Measurements from ENCODE around the gene RAD18.

Gene RAD18

DNA sequence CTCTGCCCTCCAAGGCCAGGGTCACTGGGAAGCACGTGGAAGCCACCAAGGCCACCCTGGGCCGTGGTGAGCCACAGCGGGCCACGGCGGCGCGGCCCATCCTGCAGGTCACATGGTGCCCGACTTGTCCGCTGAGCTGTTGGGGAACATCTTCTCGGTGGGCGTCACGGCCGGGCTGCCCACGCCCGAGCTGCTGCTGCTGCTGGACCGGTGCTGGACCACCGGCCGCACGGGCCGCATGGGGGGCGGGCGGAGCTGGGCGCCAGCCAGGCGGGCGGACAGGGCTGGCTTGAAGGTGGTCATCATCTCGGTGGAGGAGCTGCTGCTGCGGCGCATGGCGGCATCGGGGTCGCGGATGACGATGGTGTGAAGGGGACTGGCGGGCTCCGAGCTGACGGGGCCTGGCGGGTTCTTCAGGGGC lies 22.1 kb upstream of the RAD18 start:
- no peak for DNase-seq

DNA sequence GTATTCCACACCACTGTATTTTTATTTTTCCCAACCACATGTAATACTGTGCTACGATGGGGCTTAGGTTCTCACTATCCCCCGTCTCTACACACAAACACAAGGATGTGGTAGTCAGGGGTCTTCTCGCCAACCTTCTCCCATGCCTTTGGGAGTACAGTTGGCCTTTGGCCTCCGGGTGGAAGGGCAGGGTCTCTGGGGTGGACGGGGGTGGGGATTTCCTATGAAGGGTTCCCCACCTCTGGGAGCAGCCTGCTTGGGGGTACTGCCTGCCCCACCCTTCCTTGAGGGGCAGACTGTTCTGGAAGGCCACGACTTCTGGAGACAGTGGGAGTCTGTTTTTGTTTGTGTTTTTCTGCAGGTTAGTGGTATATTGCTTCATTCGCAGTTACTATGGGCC lies 21.3 kb upstream of the RAD18 start:
- no peak for DNase-seq

DNA sequence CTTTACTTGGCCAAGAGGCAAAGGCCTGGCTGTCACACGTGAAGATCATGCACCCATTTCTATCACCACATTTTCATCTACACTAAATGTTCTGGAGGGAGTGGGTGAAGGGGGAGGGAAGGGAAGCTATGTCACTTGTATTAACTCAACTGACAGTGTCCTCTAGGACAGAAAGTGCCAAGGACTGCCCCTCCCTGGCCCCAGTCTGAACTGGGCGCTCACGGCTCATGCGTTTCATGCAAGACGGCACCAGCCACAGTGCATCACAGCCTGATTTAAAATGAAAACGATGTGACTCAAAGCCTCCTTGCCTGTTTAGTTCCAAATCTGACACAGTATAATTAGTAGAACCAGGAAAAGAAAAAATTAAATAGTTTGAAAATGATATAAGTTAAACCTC lies 20.8 kb upstream of the RAD18 start:
- no peak for DNase-seq

DNA sequence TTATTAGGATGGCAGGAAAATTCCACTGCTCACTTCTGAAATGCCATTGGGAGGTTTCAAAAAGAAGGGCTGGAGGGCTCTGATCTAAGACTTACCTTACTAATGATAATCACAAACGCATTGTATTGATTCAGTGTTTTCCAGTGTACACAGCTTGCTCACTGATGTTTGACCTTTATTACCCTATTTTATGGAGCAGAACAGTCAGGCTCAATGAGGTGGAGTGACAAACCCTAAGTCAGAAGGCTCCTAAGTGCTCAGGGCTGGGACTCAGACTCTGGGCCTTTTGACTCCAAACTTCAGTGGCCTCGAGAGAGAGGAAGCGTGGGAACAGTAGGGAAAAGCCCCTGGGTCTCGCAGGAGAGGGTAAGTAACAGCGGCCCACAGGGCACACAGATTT lies 20.3 kb upstream of the RAD18 start:
- no peak for DNase-seq

DNA sequence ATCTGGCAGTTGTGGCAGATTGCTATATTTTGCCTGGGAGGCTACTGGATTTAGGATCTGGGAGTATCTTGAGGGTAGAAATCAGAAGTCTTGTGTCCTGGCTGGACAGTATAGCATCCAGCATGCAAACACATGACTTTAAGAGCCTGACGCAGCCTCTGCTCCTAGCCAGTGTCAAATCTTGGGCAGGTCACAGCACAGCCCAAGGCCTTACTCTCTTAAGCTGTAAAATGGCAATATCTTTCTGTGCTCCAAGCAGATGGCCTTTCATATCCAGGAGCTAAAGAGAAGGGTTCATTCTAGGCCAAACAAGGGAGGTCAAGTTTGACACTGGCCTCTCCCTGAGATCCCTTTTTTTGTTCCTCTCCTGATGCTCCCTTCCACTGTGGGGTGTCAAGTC lies 19.8 kb upstream of the RAD18 start:
- no peak for DNase-seq

DNA sequence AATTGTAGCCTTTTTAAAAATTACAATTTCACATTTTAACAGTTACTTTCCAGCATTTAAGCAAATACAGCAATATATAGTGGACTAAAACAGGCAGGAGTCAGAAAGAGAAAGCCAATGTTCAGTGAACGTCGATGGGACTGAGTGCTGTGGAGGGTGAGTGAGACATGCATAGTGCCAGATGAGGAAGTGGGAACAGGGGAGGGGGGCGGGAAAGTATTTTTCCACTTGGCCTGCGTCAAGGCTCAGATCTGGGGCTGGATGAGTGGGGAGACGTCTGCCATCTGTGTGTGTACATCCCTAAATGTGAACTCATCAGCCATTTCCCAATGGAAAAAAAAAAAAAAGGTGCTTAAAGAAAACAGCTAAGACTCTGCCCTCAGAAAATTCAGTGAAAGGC lies 19.2 kb upstream of the RAD18 start:
- DNase-seq, result no peak

DNA sequence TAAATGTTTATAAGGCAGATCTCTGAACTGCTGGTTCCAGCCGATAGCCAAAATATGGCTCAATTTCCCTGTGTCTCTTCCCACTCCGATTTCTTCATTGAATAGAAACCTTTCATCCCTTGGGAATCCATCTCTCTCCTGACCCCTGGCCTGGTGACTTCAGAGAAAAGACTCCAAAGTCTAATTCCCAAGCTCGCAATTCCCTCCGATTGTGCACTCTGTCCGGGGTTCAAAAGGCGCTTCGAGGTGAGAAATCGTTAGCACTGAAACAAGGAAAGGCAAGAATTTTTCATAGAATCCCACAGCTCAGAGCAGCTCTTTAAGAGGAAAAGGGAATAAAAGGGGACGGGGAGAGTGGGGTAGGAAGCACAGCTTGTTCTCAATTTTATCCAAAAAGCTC lies 18.4 kb upstream of the RAD18 start:
- no peak for DNase-seq

DNA sequence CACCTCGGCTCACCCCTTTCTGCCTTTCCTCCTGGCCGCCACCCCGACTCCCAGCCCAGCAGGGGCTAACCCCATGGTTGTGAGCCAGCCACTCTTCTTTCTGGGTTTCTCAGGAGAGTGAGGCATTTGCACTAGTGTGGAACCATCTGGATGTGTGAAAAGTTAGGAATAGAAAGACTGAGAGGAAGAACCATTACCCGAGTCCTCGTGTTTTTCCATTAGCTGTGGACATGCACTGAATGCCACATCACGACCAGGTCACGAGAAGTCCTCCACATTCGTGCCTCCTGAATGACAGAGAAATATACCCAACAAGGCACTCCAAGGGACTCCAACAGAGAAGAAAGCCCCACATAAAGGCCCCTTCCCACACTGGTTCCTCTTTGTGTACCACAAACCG lies 18.0 kb upstream of the RAD18 start:
- no peak for DNase-seq

DNA sequence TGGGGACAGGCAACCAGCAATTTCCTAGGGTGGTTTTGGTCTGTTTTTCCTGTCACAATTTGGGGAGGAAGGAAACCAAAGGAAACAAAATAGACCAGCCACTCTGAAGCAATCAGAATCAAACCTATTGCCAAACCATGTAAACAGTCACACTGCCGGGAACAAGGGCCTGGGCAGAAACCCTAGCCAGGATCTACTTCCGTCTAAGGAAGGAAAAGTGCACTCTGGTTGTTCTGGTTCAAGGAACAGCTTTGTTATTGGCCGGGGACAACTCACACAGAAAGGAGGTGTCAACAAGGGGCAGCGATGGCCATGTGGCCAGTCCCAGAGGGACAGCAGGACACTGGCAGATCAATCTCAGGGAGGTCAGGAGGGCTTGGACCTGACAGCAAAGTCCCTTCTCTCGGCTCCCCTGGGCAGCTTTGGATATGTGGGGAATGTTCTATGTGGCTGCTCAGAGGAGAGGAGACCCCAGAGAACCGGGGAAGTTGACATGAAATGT lies 17.5 kb upstream of the RAD18 start:
- DNase-seq, result no peak

DNA sequence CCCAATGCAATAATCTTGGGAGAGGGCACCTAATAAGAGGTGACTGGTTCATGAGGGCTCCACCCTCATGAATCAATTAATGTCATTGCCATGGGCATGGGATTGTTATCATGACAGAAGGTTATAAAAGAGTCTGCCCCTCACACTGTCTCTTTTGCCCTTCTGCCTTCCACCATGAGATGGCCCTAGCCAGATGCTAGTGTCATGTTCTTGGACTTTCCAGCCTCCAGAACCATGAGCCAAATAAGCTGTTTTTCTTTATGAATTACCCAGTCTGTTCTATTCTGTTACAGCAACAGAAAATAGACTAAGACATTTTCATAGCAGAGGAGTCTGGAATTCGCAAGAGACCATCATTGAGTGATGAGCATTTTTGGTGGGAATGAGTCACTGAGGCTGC lies 16.0 kb upstream of the RAD18 start:
- DNase-seq, result no peak

DNA sequence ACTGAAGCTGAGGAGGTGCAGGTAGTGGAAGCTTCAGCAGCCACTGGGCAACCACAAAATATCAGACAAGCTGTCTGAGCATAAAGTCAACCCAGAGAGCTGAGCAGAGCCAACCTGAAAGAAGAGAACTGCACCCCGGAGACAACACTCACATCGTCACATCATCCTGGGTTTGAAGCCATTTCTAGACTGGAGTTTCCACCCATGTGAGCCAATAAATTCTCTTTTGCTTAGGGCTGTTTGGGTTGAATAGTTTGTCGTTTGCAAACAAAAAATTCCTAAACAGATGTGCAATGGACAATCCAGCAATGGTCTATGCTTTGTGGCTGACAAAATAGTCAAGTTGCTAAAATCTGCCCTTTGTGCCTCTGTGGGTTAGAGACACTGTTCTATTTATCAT lies 15.3 kb upstream of the RAD18 start:
- no peak for DNase-seq

DNA sequence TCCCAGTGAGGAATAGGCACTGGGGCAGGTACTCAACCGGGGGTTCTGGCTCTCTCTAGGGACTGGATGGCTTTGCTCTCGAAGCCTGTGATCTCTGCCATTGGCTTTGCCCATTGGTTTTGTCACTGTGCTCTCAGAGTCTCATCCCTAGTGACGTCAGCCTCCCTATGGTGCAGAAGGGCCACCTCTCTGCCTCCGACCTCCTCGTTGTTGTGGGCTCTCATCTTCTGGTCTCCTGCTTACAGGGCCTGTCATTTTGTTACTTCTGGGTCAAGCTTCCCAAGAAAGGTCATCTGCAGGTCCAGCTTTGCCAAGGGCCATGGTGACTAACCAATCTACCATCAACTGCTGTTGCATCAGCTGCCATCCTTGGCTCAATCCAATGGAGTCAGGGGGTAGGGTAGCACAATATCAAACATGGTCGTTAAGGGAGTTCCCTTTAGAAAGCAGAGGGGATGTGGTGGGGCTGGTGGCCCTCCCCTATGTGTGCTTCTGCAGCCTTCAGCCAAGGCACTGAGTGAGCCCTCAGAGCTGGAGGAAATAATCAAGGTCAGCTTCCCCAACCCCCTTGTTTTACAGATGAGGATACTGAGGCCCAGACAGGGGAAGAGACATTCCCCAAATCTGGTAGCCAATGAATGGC lies 13.4 kb upstream of the RAD18 start:
- DNase-seq, result no peak

DNA sequence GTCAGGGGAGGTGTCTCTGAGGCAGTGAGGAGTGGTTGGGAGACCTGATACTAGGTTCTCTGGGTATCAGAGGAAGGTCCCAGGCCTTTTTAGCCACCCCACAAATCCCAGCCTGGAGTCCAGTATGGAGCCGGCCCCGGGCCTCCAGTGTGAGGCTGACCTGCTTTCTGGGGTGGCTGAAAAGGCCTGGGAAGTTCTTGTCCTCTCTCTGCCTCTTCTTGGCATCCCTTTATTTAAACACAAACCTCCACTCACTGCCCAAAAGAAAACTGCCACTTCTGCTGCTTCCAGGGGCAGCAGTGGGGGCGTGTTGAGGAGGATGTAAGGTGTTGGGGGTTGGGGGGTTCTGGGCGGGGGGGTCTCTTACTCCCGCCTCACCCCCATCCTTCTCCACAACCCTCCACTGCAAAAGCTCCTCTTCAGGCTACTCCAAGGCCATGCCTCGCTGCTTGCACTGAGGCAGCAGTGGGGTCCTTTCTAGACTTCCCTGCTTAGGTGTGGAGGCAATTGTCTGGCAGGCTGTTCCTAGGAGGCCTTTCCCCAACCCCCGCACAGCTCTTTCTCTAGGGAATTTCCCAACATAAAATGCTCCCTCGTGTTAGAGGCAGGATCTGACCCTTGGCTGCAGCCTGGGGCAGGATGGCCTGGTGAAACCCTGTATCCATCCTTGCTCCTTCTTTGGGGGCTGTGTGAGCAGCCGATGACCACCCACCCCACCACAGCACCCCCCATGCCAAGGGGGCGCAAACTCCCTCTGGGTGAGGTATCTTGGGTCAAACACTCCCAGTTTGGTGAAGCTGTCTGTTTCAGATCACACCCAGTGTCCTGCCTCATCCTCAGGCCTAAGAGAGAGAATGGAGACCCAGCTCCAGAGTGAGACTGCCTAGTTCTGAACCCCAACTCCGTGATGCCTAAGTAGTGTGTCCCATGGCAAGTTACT lies 12.1 kb upstream of the RAD18 start:
- no peak for DNase-seq

DNA sequence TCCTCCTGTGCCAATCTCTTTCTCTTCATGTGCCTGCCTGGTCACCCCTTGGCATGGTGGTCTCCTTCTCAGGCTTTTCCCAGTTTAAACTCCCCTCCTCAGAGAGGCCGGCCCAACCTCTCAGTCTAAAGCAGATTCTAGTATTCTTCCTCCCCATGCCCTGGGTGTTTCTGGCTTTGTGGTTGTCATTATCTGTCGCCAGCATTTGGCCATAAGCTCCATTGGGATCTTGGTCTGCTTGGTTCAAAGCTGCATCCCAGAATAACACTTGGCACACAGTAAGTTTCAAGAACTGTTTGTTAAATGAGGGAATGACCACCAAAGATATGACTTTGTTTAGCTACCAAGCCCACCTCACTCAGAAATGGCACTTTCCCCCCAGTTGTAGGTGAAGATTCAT lies 11.2 kb upstream of the RAD18 start:
- DNase-seq, result no peak

DNA sequence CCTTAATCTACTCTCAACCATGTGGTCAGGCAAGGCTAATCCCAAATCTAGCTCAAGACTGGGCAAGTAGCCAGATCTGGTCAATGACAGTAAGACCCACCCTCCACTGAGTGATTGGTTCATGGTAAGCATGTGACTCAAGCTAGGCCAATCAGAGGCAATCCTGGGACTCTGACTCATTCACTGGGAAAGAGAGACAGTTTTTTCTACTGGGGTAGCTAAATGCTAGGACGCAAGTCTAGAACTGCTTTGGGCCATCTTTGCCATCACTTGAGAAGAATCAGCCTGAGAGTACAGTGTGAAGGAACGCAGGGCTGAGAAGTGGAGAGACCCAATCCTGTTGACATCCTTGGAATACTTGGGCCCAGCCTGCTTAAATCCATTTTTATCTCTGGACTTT lies 9.4 kb upstream of the RAD18 start:
- no peak for DNase-seq

DNA sequence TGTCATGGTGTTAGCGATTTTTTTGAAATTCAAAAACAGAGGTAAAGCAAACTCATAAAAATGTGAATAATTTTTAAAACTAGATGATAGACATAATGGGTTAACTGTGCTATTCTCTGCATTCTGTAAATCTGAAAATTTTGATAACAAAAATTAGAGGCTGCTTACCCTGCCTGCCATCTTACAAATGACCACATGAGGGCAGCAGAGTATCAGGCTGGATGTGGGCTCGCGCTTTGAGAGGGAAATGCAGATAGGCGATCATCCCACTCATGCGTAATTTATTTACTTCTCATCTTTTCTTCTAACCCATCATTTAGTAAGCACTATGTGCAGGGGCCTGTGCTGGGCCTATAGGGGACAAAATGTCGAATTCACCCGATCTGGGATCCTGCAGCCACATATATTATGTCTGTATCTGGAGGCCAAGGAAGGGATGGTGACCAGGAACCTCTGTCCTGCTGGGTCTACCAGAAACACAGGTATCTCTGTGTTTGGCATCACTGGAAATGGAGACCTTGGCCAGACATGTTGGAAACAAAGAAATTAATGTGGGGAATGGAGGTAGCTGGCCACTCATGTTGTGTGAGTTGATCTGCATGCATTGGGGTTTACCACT lies 7.8 kb upstream of the RAD18 start:
- peak; percentile 25 to 72 (median 59) for DNase-seq

DNA sequence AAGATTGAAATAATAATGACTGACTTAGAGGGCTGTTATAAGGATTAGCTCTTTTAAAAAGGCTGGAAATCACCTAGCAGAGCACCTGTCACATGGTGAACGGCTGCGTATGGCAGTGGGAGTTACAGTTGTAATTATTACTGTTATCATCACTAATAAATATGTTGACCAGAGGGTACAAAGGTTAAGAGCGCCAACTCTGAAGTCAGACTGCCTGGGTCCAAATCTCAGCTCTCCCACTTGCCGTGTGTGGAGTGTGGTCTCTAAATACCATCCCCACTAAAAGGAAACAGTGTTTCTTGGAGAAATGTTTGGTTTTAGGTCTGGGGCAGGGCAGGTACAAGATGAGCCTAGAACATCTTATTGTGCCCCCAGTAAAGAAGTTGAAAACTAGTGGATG lies 6.0 kb upstream of the RAD18 start:
- no peak for DNase-seq

DNA sequence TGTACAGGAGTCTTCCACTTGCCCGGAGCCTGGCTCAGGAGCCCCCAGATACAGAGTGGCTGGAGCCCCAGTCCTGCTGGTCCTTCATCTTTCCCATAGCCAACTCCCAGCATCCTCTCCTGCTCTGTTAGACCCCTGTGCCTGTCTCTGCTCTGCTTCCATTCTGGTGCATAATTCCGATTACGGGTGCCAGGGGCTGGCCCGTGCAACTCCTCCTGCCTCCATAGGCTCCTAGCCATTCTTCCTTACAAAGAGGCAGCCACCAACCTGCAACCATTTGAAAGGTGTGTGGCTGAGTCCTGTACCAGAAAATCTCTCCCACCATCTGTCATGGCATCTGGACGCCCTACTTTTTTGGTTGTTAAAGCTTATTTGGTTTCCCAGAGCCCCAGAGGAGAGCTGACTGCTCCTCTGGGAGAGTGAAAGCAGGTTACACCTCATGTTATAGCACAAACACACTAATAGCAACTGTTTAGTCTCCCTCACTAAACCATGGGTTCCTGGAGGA lies 5.2 kb upstream of the RAD18 start:
- DNase-seq, result no peak

DNA sequence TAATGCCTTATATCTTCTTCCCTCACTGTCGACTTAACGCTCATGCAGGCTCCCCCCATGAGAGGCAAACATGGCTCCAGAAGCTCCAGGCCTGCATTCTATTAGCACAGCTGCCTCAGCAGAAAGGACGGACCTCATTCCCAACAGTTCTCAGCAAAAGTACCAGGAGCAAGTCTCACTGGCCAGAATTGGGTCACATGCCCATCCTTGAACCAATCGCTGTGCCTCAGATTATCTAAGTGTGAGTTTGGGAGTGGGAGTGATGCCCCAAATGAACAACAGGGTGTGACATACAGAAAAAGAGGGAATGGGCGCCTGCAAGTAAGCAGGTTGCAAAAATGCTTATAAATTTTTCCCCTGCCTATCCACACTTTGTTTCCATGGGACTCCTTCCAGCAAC lies 4.3 kb upstream of the RAD18 start:
- no peak for DNase-seq

DNA sequence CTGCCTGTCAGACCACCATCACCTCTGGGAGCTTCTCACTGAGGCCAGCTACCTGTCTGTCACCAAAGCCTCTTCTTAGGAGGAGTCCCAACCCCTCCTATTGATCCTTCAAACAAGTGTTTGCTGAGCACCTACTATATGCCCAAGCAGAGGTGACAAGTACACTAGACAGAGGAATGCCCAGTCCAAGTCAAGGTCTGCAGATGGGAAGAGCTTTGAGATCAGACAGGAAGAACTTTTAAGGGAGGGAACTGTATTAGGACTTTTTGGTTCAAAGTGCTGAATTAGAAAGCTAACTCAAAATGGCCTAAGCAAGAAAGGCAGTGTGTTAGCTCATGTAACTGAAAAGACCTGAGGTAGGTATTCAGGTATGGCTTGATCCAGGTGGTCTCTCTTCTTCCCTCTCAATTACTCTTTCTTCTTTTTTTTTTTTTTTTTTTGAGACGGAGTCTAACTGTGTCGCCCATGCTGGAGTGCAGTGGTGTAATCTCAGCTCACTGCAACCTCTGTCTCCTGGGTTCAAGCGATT lies 3.6 kb upstream of the RAD18 start:
- DNase-seq, result no peak

DNA sequence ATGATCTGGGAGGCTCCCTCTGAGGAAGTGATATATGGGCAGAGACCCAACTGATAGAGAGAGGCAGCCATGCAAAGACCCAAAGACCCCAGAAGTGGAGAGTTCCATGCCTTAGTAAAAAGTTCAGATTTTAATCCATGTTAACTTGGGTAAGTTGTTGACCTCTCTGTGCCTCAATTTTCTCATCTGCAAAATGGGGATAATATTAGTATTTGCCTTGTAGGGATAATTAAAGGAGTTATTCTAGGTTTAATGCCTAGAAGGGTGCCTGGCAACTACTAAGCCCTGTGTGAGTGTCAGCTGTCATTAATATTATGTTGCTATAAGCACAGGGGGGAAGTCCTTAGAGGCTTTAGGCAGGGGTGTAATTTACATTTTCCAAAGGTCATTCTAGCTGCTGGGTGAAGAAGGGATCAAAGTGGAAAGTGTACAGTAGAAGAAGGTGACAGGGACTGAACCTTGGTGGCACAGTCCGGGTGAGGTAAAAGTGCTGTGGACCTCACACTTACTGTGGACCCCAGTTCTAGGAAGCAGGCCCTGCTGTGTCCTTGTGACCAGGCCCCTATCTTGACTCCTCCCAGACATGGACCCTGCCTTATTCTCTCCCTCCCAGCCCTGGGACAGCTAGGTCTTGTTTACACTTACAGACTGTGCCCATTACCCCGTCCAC lies 3.0 kb upstream of the RAD18 start:
- no peak for DNase-seq

Data from T-helper 1 cell (primary cell).